HUES6 (cell line): ENCODE data around the gene EFCAB10.
"Not testable (repeated sequence)": the region's sequence is repeated elsewhere in the genome, so short reads cannot be mapped to it uniquely, and the experiment has no call there.

Experiments used
- H3K27ac ChIP-seq: 2 replicates; pipeline ENCODE4 v1.7.0; 2013; ENCODE audit warnings: low read depth, mild to moderate bottlenecking, low read length, inconsistent platforms
- H3K27me3 ChIP-seq: 2 replicates; pipeline ENCODE4 v1.6.1; 2013; ENCODE audit warnings: low read length; ENCODE audit not compliant: control insufficient read depth, insufficient read depth
- H3K36me3 ChIP-seq: 2 replicates; pipeline ENCODE4 v1.6.1; 2013; ENCODE audit warnings: low read length; ENCODE audit not compliant: control insufficient read depth, insufficient read depth
- H3K4me1 ChIP-seq: 2 replicates; pipeline ENCODE4 v1.6.1; 2013; ENCODE audit warnings: low read length; ENCODE audit not compliant: control insufficient read depth, insufficient read depth
- H3K4me3 ChIP-seq: 2 replicates; pipeline ENCODE4 v1.5.1; 2013; ENCODE audit warnings: low read depth, low read length
- H3K9ac ChIP-seq: one replicate; pipeline ENCODE4 v1.6.1; 2013; ENCODE audit warnings: mild to moderate bottlenecking, low read length
- H3K9me3 ChIP-seq: 2 replicates; pipeline ENCODE4 v1.6.1; 2013; ENCODE audit warnings: low read depth, low read length; ENCODE audit not compliant: control insufficient read depth, insufficient read depth

The EFCAB10 gene

GRCh38 chr7:105527737-105528136, 53.6 kb downstream of the EFCAB10 start:
- not testable (repeated sequence) for H3K27me3 ChIP-seq, H3K27ac ChIP-seq, H3K36me3 ChIP-seq, H3K9ac ChIP-seq, H3K9me3 ChIP-seq, H3K4me1 ChIP-seq, H3K4me3 ChIP-seq

- Histone ChIP-seq H3K4me1 (no peaks in the 10 kb centered on the region), H3K4me3 (no peak overlapping the region), H3K9me3 (no peaks in the 10 kb centered on the region), H3K36me3 (peaks cover under 1% of the 10 kb centered on the region), H3K9ac (no peak overlapping the region), H3K27ac (no peak overlapping the region), H3K27me3 (no peaks in the 10 kb centered on the region)
Measured at GRCh38 chr7:105524840-105525239, 56.5 kb downstream of the EFCAB10 start.

GRCh38 chr7:105524423-105524822, 56.9 kb downstream of the EFCAB10 start:
- not testable (repeated sequence) for H3K27ac ChIP-seq, H3K4me1 ChIP-seq, H3K9me3 ChIP-seq, H3K36me3 ChIP-seq, H3K9ac ChIP-seq, H3K4me3 ChIP-seq, H3K27me3 ChIP-seq

GRCh38 chr7:105521717-105522463, 59.4 kb downstream of the EFCAB10 start, which contains the start of gene PUS7:
Gene PUS7, minus strand, starts transcription at chr7:105522271. Its CDS starts 13,759 bp downstream, at chr7:105508512.
- peak within 1 kb of the TSS; percentile 83 for H3K4me3 ChIP-seq
- H3K36me3 ChIP-seq, result peaks cover 14% of the 10 kb centered on the region
- no peaks in the 10 kb centered on the region for H3K9me3 ChIP-seq
- peak within 1 kb of the TSS; percentile 98 for H3K9ac ChIP-seq
- H3K27ac ChIP-seq, result peak within 1 kb of the TSS; percentile 79
- no peaks in the 10 kb centered on the region for H3K4me1 ChIP-seq
- no peaks in the 10 kb centered on the region for H3K27me3 ChIP-seq

GRCh38 chr7:105521027-105521716, 60.1 kb downstream of the EFCAB10 start:
- H3K27ac ChIP-seq, result peak overlapping the region; percentile 79
- H3K4me1 ChIP-seq, result no peaks in the 10 kb centered on the region
- H3K9me3 ChIP-seq, result no peaks in the 10 kb centered on the region
- peak overlapping the region; percentile 83 for H3K4me3 ChIP-seq
- peaks cover 14% of the 10 kb centered on the region for H3K36me3 ChIP-seq
- no peaks in the 10 kb centered on the region for H3K27me3 ChIP-seq
- peak overlapping the region; percentile 98 for H3K9ac ChIP-seq

- not testable (repeated sequence) for H3K9ac ChIP-seq
Measured at GRCh38 chr7:105520620-105521019, 60.7 kb downstream of the EFCAB10 start.

GRCh38 chr7:105519353-105519752, 61.9 kb downstream of the EFCAB10 start:
- Histone ChIP-seq H3K27me3 (no peaks in the 10 kb centered on the region), H3K4me3 (no peak overlapping the region), H3K9me3 (no peaks in the 10 kb centered on the region), H3K27ac (no peak overlapping the region), H3K4me1 (no peaks in the 10 kb centered on the region), H3K9ac (no peak overlapping the region), H3K36me3 (peaks cover 17% of the 10 kb centered on the region)

More at GRCh38 chr7:105520620-105521019, 60.7 kb downstream of the EFCAB10 start:
- not testable (repeated sequence) for H3K4me1 ChIP-seq, H3K9me3 ChIP-seq, H3K27me3 ChIP-seq, H3K27ac ChIP-seq
- Histone ChIP-seq H3K4me3 (peak overlapping the region; percentile 83), H3K36me3 (peaks cover 14% of the 10 kb centered on the region)

GRCh38 chr7:105515610-105516009, 65.7 kb downstream of the EFCAB10 start:
- not testable (repeated sequence) for H3K9ac ChIP-seq, H3K4me1 ChIP-seq, H3K9me3 ChIP-seq, H3K27ac ChIP-seq, H3K27me3 ChIP-seq, H3K4me3 ChIP-seq
- H3K36me3 ChIP-seq, result peaks cover 24% of the 10 kb centered on the region
